ENCODE results near the gene CMTM6. TPM values are rescaled to one million over a fixed set of nuclear protein-coding genes. Genes with fewer than 3 reads are reported as not detected.
A peak's percentile ranks its signal among the peaks of the same experiment; 100 is the strongest.
"Not testable (repeated sequence)": the region's sequence is repeated elsewhere in the genome, so short reads cannot be mapped to it uniquely, and the experiment has no call there.

The CMTM6 gene
- polyA plus RNA-seq, 1 donor (not counting 4 experiments of a cell fraction or from before 2014, with no cell fraction given) = 85.4 TPM

DNA sequence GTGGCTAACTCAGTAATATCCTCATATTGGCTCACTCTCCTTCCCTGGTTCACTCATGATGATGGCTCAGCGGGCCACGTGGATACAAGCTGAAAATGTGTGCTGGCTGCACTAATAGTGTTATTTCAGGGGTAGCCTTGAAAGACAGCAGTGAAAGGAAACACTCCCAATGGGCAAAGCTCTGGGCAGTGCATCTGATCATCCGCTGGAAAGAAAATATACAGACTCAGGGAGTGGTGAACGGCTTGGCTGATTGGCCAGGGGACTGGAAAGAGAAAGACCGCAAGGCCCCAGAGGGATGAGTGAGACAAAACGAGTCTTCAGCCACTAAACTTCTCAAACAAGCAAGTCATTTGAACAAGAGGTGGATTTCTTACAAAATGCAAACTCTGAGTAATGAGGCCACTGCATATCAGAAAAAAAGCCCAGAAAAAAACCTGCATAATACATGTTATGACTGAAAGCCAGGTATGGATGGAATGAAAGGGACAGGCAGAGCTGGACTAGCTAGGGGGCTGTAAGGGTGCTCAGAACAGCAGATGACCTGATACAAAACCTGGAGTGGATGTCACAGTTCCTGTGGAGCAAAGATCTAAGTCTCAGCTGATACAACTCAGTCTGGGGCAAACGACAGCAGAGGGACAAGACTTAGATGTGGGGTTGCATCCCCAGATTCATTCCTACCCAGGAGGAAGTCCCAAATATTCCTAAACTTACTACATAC, 33.3 kb downstream of the CMTM6 start:
- peaks cover 2% of the 10 kb centered on the region for H3K79me2 ChIP-seq (ENCODE audit: control insufficient read depth, insufficient read depth, low read length)
- no peak for FAIRE-seq
- H3K4me3 ChIP-seq (ENCODE audit: control insufficient read depth in 2 of 3, extremely low read depth in 1 of 3, insufficient read depth in 2 of 3, low read depth in 1 of 3, low read length in 3 of 3) = no peak overlapping the region
- H3K9me3 ChIP-seq (ENCODE audit: control insufficient read depth, low read depth, low read length) = no peaks in the 10 kb centered on the region
- peak overlapping the region; percentile 13 for H3K4me2 ChIP-seq (ENCODE audit: control insufficient read depth, extremely low read depth, insufficient read depth, low read depth, low read length)
- TF ChIP-seq EZH2 (IDR thresholded peaks at IDR 0.05; ENCODE audit: low read length) = no peak
- TF ChIP-seq, protein P1, sequence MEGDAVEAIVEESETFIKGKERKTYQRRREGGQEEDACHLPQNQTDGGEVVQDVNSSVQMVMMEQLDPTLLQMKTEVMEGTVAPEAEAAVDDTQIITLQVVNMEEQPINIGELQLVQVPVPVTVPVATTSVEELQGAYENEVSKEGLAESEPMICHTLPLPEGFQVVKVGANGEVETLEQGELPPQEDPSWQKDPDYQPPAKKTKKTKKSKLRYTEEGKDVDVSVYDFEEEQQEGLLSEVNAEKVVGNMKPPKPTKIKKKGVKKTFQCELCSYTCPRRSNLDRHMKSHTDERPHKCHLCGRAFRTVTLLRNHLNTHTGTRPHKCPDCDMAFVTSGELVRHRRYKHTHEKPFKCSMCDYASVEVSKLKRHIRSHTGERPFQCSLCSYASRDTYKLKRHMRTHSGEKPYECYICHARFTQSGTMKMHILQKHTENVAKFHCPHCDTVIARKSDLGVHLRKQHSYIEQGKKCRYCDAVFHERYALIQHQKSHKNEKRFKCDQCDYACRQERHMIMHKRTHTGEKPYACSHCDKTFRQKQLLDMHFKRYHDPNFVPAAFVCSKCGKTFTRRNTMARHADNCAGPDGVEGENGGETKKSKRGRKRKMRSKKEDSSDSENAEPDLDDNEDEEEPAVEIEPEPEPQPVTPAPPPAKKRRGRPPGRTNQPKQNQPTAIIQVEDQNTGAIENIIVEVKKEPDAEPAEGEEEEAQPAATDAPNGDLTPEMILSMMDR (optimal IDR thresholded peaks at IDR 0.05 in 1 of 3, IDR thresholded peaks at IDR 0.05 in 1 of 3, conservative IDR thresholded peaks at IDR 0.05 in 1 of 3; ENCODE audit: extremely low read depth in 1 of 3, insufficient read depth in 2 of 3, low read length in 3 of 3) = no peak
- peak; percentile 45 for DNase-seq (ENCODE audit: low read depth, low spot score)
- H3K27ac ChIP-seq (ENCODE audit: control insufficient read depth, insufficient read depth, low read length) = peak overlapping the region; percentile 50
- no peaks in the 10 kb centered on the region for H4K20me1 ChIP-seq (ENCODE audit: control insufficient read depth, extremely low read depth, insufficient read depth, low read length)
- H3K27me3 ChIP-seq (ENCODE audit: control insufficient read depth, extremely low read depth, insufficient read depth, low read length) = no peaks in the 10 kb centered on the region
- H2AFZ ChIP-seq (ENCODE audit: control insufficient read depth, low read length) = no peak overlapping the region
- H3K9me1 ChIP-seq (ENCODE audit: control insufficient read depth, extremely low read depth, insufficient read depth, low read length) = no peaks in the 10 kb centered on the region
- H3K9ac ChIP-seq (ENCODE audit: control insufficient read depth, extremely low read depth, insufficient read depth, low read length) = no peak overlapping the region
- dilution Hi-C loops (cut with MboI; ENCODE audit: extremely low pct_ligation_motif_present, low sequenced_read_pairs) = no loop called here
- H3K4me1 ChIP-seq (ENCODE audit: control insufficient read depth, extremely low read depth, insufficient read depth, low read length) = peaks cover 28% of the 10 kb centered on the region
- H3K36me3 ChIP-seq (ENCODE audit: control insufficient read depth in 2 of 2, extremely low read depth in 1 of 2, insufficient read depth in 2 of 2, low read length in 2 of 2) = peaks cover 0 to 11% of the 10 kb centered on the region in 2 experiments

DNA sequence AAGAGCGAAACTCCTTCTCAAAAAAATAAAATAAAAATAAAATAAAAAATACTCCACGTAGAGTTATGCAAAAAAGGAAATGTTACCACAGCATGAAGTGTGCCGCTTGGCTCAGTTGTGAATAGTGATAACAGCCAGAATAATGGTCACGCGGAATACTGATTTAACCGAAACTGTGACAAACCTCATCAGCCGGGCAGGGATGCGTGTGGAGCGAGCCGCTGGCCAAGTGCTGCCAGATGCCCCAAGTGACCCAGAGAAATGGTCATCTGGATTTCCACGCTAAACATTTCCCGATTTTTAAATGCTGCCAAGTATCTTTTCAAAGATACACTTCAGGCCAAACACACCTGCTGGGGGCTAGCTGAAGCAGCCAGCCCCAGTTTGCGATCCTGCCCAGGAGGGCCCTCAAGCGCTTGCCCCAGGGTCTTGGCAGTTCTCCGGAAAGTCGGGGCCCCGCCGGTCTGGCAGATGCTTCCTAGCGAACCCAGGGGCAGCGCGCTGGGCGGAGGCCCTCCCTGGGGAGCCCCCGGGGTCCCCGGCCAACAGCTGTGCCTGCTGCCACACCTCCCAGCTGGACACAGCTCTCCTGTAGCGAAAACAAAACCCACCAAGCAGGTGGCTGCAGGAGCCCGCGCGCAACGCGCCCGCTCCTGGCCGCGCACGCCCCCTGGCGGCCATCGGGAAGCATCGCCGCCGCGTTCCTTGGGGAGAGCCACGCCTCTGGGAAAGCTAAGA, 35.1 kb downstream of the CMTM6 start:
- DNase-seq (ENCODE audit: low read depth, low spot score) = no peak
- dilution Hi-C loops (cut with MboI; ENCODE audit: extremely low pct_ligation_motif_present, low sequenced_read_pairs) = no loop called here
- Histone ChIP-seq H3K4me3 (ENCODE audit: control insufficient read depth in 2 of 3, extremely low read depth in 1 of 3, insufficient read depth in 2 of 3, low read depth in 1 of 3, low read length in 3 of 3) (no peak overlapping the region), H3K4me2 (ENCODE audit: control insufficient read depth, extremely low read depth, insufficient read depth, low read depth, low read length) (peak overlapping the region; percentile 51), H4K20me1 (ENCODE audit: control insufficient read depth, extremely low read depth, insufficient read depth, low read length) (no peaks in the 10 kb centered on the region), H3K79me2 (ENCODE audit: control insufficient read depth, insufficient read depth, low read length) (peaks cover 2% of the 10 kb centered on the region), H2AFZ (ENCODE audit: control insufficient read depth, low read length) (no peak overlapping the region), H3K4me1 (ENCODE audit: control insufficient read depth, extremely low read depth, insufficient read depth, low read length) (peaks cover 28% of the 10 kb centered on the region), H3K27ac (ENCODE audit: control insufficient read depth, insufficient read depth, low read length) (peak overlapping the region; percentile 20), H3K9me1 (ENCODE audit: control insufficient read depth, extremely low read depth, insufficient read depth, low read length) (no peaks in the 10 kb centered on the region), H3K9ac (ENCODE audit: control insufficient read depth, extremely low read depth, insufficient read depth, low read length) (no peak overlapping the region), H3K36me3 (ENCODE audit: control insufficient read depth in 2 of 2, extremely low read depth in 1 of 2, insufficient read depth in 2 of 2, low read length in 2 of 2) (peaks cover 0 to 11% of the 10 kb centered on the region in 2 experiments), H3K9me3 (ENCODE audit: control insufficient read depth, low read depth, low read length) (no peaks in the 10 kb centered on the region), H3K27me3 (ENCODE audit: control insufficient read depth, extremely low read depth, insufficient read depth, low read length) (no peaks in the 10 kb centered on the region)
- no peak for FAIRE-seq
- TF ChIP-seq EZH2 (IDR thresholded peaks at IDR 0.05; ENCODE audit: low read length) = no peak
- TF ChIP-seq, protein P1 (optimal IDR thresholded peaks at IDR 0.05 in 1 of 3, IDR thresholded peaks at IDR 0.05 in 1 of 3, conservative IDR thresholded peaks at IDR 0.05 in 1 of 3; ENCODE audit: extremely low read depth in 1 of 3, insufficient read depth in 2 of 3, low read length in 3 of 3) = peak; percentile 91 to 97 (median 92)

DNA sequence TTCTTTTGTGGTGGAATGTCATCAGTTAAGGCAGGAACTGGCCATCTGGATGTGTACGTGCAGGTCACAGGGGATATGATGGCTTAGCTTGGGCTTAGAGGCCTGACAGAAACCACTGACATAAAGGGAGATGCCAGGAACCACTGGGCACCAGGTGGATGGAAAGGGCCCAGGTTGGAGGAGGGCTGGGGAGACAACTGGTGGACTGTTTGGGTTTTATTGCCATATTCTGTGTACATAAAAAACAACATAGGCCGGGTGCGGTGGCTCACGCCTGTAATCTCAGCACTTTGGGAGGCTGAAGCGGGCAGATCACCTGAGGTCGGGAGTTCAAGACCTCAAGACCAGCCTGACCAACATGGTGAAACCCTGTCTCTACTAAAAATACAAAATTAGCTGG, 35.8 kb downstream of the CMTM6 start:
- FAIRE-seq; H3K27me3 ChIP-seq (ENCODE audit: control insufficient read depth, extremely low read depth, insufficient read depth, low read length): not testable (repeated sequence)
- peaks cover 0 to 11% of the 10 kb centered on the region in 2 experiments for H3K36me3 ChIP-seq (ENCODE audit: control insufficient read depth in 2 of 2, extremely low read depth in 1 of 2, insufficient read depth in 2 of 2, low read length in 2 of 2)

More for the DNA sequence above, 35.8 kb downstream of the CMTM6 start:
- H3K79me2 ChIP-seq (ENCODE audit: control insufficient read depth, insufficient read depth, low read length); H3K9ac ChIP-seq (ENCODE audit: control insufficient read depth, extremely low read depth, insufficient read depth, low read length); dilution Hi-C loops (cut with MboI; ENCODE audit: extremely low pct_ligation_motif_present, low sequenced_read_pairs); H3K9me1 ChIP-seq (ENCODE audit: control insufficient read depth, extremely low read depth, insufficient read depth, low read length); H3K4me2 ChIP-seq (ENCODE audit: control insufficient read depth, extremely low read depth, insufficient read depth, low read depth, low read length); H3K9me3 ChIP-seq (ENCODE audit: control insufficient read depth, low read depth, low read length); H3K27ac ChIP-seq (ENCODE audit: control insufficient read depth, insufficient read depth, low read length); H2AFZ ChIP-seq (ENCODE audit: control insufficient read depth, low read length); DNase-seq (ENCODE audit: low read depth, low spot score); H4K20me1 ChIP-seq (ENCODE audit: control insufficient read depth, extremely low read depth, insufficient read depth, low read length); H3K4me3 ChIP-seq (ENCODE audit: control insufficient read depth in 2 of 3, extremely low read depth in 1 of 3, insufficient read depth in 2 of 3, low read depth in 1 of 3, low read length in 3 of 3): not testable (repeated sequence)
- peaks cover 28% of the 10 kb centered on the region for H3K4me1 ChIP-seq (ENCODE audit: control insufficient read depth, extremely low read depth, insufficient read depth, low read length)
